Cardiac muscle cell (in vitro differentiated cells and primary cell): ENCODE measurements around the gene TMEM272. TPM values are rescaled to one million over a fixed set of nuclear protein-coding genes. Genes with fewer than 3 reads are reported as not detected.
A peak's percentile ranks its signal among the peaks of the same experiment; 100 is the strongest.

ENCODE experiments used
- DNase-seq, 2 donors: peaks; one replicate each; pipeline versions ENCODE4 v3.0.0 to v3.0.0-alpha.2; 2010 to 2017; ENCODE audit warnings: low read depth in 1 of 2, low spot score in 1 of 2
- H3K27ac ChIP-seq: fragments of 200-600 bp; sonication (generic); 2 replicates; pipeline ENCODE4 v1.5.1; 2016
- H3K27me3 ChIP-seq: fragments of 200-600 bp; sonication (generic); 2 replicates; pipeline ENCODE4 v1.6.0; 2016; ENCODE audit warnings: control low read depth
- H3K36me3 ChIP-seq: fragments of 200-600 bp; sonication (generic); 2 replicates; pipeline ENCODE4 v1.5.1; 2016; ENCODE audit warnings: control low read depth
- H3K4me1 ChIP-seq: fragments of 200-600 bp; sonication (generic); 2 replicates; pipeline ENCODE4 v1.8.1; 2017; ENCODE audit warnings: low read depth, mild to moderate bottlenecking, mixed run types
- H3K4me3 ChIP-seq: fragments of 200-600 bp; sonication (generic); 2 replicates; pipeline ENCODE4 v1.5.1; 2016; ENCODE audit warnings: mild to moderate bottlenecking
- H3K9me3 ChIP-seq: fragments of 200-600 bp; sonication (generic); 2 replicates; pipeline ENCODE4 v1.5.1; 2017; ENCODE audit warnings: low read depth, mild to moderate bottlenecking, control low read depth
- polyA plus RNA-seq: library from polyadenylated mRNA; unstranded; fragments of >200 nt; fragmentation: Nextera tagmentation; extraction: Ambion mirVana; gene quantifications from 2 replicates; pipeline ENCODE4 v1.2.1, GENCODE V29; 2016
- total RNA-seq: library from RNA; depleted of rRNA; stranded (reverse); fragments of >200 nt; gene quantifications from 2 replicates; pipeline ENCODE4 v1.2.3, GENCODE V29; 2016
- TF ChIP-seq, protein P1 (sequence below): IDR thresholded peaks from 2 replicates; pipeline ENCODE4 v1.5.1; 2012; ENCODE audit warnings: low read depth, mild to moderate bottlenecking, low read length

The TMEM272 gene, protein sequence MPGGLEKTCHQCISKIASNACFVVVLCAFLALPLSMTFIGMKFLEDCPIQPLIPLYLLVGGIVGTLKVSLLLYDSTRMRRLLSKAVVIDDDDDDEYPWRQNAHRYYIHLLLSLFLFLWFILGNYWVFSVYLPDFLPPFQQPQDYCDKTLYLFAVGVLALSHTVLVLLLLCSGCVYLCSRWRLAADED
- 0.11 and 0.12 TPM in 2 replicates for total RNA-seq
- polyA plus RNA-seq, result not detected in 2 replicates

DNA sequence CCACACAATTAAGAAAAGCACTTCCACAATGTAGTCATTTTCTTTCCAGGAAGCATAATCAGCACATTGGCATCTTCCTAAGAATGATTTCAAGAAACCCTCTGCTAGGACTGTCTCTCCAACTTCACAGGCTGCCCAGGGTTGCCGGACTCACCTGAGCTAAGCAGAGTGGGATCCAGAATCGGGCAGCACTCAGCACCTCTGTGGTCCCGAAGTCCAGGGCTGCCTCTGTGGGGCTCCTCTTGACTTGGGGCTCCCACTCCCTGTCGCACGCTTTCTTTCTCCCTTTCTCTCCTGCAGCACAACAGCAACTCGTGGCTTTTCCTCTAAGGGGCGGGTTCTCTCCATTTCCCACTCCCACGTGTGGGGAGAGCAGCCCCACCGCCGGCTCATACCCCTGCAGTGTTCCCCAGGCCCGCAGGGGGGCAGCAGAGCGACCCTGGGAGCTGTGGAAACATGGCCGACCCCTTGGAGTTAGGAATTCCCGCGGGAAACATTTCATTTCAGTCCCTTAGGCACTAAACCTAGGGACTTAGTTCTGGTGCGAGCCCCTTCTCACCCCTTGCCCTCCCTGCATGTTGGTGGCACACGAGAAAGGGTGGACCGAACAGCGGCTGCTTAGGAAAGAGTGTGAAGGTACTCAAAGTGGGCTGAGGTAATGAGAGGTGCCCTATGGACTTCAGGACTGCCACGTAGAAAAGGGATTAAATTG, at the start of gene TMEM272:
TSS of gene TMEM272 (minus strand) at position 316 of the 712 bp plus-strand sequence. CDS start 6,647 bp downstream, outside the sequence.
- TF ChIP-seq, protein P1, sequence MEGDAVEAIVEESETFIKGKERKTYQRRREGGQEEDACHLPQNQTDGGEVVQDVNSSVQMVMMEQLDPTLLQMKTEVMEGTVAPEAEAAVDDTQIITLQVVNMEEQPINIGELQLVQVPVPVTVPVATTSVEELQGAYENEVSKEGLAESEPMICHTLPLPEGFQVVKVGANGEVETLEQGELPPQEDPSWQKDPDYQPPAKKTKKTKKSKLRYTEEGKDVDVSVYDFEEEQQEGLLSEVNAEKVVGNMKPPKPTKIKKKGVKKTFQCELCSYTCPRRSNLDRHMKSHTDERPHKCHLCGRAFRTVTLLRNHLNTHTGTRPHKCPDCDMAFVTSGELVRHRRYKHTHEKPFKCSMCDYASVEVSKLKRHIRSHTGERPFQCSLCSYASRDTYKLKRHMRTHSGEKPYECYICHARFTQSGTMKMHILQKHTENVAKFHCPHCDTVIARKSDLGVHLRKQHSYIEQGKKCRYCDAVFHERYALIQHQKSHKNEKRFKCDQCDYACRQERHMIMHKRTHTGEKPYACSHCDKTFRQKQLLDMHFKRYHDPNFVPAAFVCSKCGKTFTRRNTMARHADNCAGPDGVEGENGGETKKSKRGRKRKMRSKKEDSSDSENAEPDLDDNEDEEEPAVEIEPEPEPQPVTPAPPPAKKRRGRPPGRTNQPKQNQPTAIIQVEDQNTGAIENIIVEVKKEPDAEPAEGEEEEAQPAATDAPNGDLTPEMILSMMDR, result peak; percentile 96
- H3K9me3 ChIP-seq, result no peaks in the 10 kb centered on the region
- H3K27me3 ChIP-seq, result no peaks in the 10 kb centered on the region
- H3K36me3 ChIP-seq, result no peaks in the 10 kb centered on the region
- peaks cover 4% of the 10 kb centered on the region for H3K4me1 ChIP-seq
- no peak within 1 kb of the TSS for H3K27ac ChIP-seq
- H3K4me3 ChIP-seq, result no peak within 1 kb of the TSS
- DNase-seq, result peak; percentile 60 to 65

DNA sequence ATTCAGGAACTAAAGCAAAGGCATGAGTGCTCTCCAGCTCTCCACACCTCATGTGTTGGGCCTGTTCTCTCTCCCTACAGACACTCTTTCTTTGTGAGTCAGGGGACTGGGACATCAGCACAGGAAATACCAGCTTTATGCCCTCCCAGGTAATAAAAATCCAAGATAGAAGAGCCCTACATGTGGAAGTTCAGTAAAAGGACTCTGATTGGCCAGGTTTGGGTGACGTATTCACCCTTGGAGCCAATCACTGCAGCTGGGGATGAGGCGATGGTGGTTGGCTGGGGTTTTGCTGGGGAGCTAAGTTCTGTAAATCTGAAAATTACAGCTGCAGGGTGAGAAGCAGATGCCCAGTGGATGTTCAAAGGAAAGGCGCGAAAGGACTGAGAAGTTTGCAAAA, 49.3 kb upstream of the TMEM272 start:
- TF ChIP-seq, protein P1, result no peak
- no peak overlapping the region for H3K4me3 ChIP-seq
- H3K4me1 ChIP-seq, result no peaks in the 10 kb centered on the region
- no peaks in the 10 kb centered on the region for H3K9me3 ChIP-seq
- no peaks in the 10 kb centered on the region for H3K27me3 ChIP-seq
- H3K27ac ChIP-seq, result no peak overlapping the region
- no peaks in the 10 kb centered on the region for H3K36me3 ChIP-seq
- DNase-seq, result no peak

DNA sequence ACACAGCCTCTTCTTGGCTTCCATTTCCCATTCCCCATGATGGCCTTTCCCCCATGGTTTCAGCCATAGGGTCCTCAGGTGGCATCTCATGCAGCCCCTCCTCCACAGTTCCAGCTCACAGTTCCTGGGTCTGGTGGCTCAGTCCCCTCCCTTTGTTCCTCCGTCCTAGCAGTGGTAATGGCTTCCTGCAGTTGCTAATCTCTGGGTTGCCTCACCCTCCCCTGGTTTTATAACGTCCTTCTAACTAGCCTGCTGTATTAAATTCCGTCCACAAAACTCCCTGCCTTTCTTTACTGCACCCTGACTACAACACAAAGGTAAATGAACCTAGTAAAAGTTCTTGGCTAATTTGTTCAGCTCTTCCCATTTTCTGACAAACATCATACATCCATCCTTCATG, 47.7 kb upstream of the TMEM272 start:
- Histone ChIP-seq H3K27me3 (no peaks in the 10 kb centered on the region), H3K27ac (no peak overlapping the region), H3K4me1 (no peaks in the 10 kb centered on the region), H3K4me3 (no peak overlapping the region), H3K36me3 (no peaks in the 10 kb centered on the region), H3K9me3 (no peaks in the 10 kb centered on the region)
- no peak for DNase-seq
- TF ChIP-seq, protein P1, result no peak

GRCh38 chr13:51887468-51887867, 42.5 kb upstream of the TMEM272 start:
- Histone ChIP-seq H3K4me1 (no peaks in the 10 kb centered on the region), H3K4me3 (no peak overlapping the region), H3K27ac (no peak overlapping the region), H3K27me3 (no peaks in the 10 kb centered on the region), H3K36me3 (no peaks in the 10 kb centered on the region), H3K9me3 (no peaks in the 10 kb centered on the region)
- TF ChIP-seq, protein P1, result no peak
- no peak for DNase-seq

GRCh38 chr13:51885651-51886050, 40.7 kb upstream of the TMEM272 start:
- H3K4me1 ChIP-seq, result no peaks in the 10 kb centered on the region
- TF ChIP-seq, protein P1, result no peak
- H3K4me3 ChIP-seq, result no peak overlapping the region
- H3K36me3 ChIP-seq, result no peaks in the 10 kb centered on the region
- H3K9me3 ChIP-seq, result no peaks in the 10 kb centered on the region
- H3K27ac ChIP-seq, result no peak overlapping the region
- no peak for DNase-seq
- no peaks in the 10 kb centered on the region for H3K27me3 ChIP-seq
